ENCODE measurements around the gene NSG1.
"Not testable (repeated sequence)": the region's sequence is repeated elsewhere in the genome, so short reads cannot be mapped to it uniquely, and the experiment has no call there.

NSG1 gene

GRCh38 chr4:4416981-4417380 is 30.1 kb downstream of the NSG1 start:
- DNase-seq (ENCODE audit: low spot score) = no peak

- no peak for DNase-seq (ENCODE audit: low spot score)
These were observed 31.0 kb downstream of the NSG1 start for GRCh38 chr4:4417886-4418285.

- no peak for DNase-seq (ENCODE audit: low spot score)
These were observed 31.9 kb downstream of the NSG1 start for GRCh38 chr4:4418676-4419390.

- DNase-seq (ENCODE audit: low spot score) = no peak
These were observed 33.0 kb downstream of the NSG1 start for GRCh38 chr4:4419896-4420295.

GRCh38 chr4:4420421-4420820 is 33.5 kb downstream of the NSG1 start:
- no peak for DNase-seq (ENCODE audit: low spot score)

- no peak for DNase-seq (ENCODE audit: low spot score)
These were observed 34.5 kb downstream of the NSG1 start for GRCh38 chr4:4421356-4421755.

GRCh38 chr4:4422117-4422516 is 35.2 kb downstream of the NSG1 start:
- not testable (repeated sequence) for DNase-seq (ENCODE audit: low spot score)

GRCh38 chr4:4422856-4423499 is 36.1 kb downstream of the NSG1 start:
- no peak for DNase-seq (ENCODE audit: low spot score)

- DNase-seq (ENCODE audit: low spot score) = no peak
These were observed 37.0 kb downstream of the NSG1 start for GRCh38 chr4:4423706-4424498.

GRCh38 chr4:4424499-4425115 is 37.7 kb downstream of the NSG1 start:
- no peak for DNase-seq (ENCODE audit: low spot score)

GRCh38 chr4:4425119-4425690 is 38.3 kb downstream of the NSG1 start:
- DNase-seq (ENCODE audit: low spot score) = no peak

- DNase-seq (ENCODE audit: low spot score) = no peak
These were observed 38.8 kb downstream of the NSG1 start for GRCh38 chr4:4425696-4426095.

- DNase-seq (ENCODE audit: low spot score) = no peak
These were observed 39.7 kb downstream of the NSG1 start for GRCh38 chr4:4426511-4427120.

GRCh38 chr4:4427121-4427870 is 40.4 kb downstream of the NSG1 start:
- DNase-seq (ENCODE audit: low spot score) = no peak

GRCh38 chr4:4427886-4428285 is 41.0 kb downstream of the NSG1 start:
- DNase-seq (ENCODE audit: low spot score) = no peak

- peak; percentile 69 for DNase-seq (ENCODE audit: low spot score)
These were observed 42.3 kb downstream of the NSG1 start for GRCh38 chr4:4428966-4429875.

GRCh38 chr4:4430492-4431195 is 43.7 kb downstream of the NSG1 start:
- peak; percentile 54 for DNase-seq (ENCODE audit: low spot score)

- DNase-seq (ENCODE audit: low spot score) = no peak
These were observed 45.6 kb downstream of the NSG1 start for GRCh38 chr4:4432341-4433125.
